BE2C (cell line): Measurements from ENCODE around the gene B4GALT2.

Source experiments
- DNase-seq: peaks from one replicate; pipeline ENCODE4 v3.0.0-alpha.2; 2020
- H3K27me3 ChIP-seq: fragments of 250-450 bp; sonication (Bioruptor Pico); 2 replicates; pipeline ENCODE4 v1.5.1; 2020; ENCODE audit warnings: mild to moderate bottlenecking
- H3K36me3 ChIP-seq: fragments of 250-450 bp; sonication (Bioruptor Pico); 2 replicates; pipeline ENCODE4 v1.5.1; 2020; ENCODE audit warnings: mild to moderate bottlenecking
- H3K4me1 ChIP-seq: fragments of 250-450 bp; sonication (Bioruptor Pico); 2 replicates; pipeline ENCODE4 v1.5.1; 2020
- H3K4me3 ChIP-seq: 2 replicates; pipeline ENCODE4 v1.5.1; 2011; ENCODE audit warnings: low read depth, low read length
- H3K9me3 ChIP-seq: fragments of 250-450 bp; sonication (Bioruptor Pico); 2 replicates; pipeline ENCODE4 v1.5.1; 2020
- CTCF ChIP-seq: IDR thresholded peaks from 2 replicates; pipeline ENCODE4 v1.5.1; 2012; ENCODE audit warnings: mild to moderate bottlenecking, low read depth, low read length

B4GALT2 gene

GRCh38 chr1:44036409-44037139 lies 57.6 kb downstream of the B4GALT2 start:
- H3K4me1 ChIP-seq: peaks cover 8% of the 10 kb centered on the region
- H3K27me3 ChIP-seq: no peaks in the 10 kb centered on the region
- peak; percentile 64 for DNase-seq
- no peak overlapping the region for H3K4me3 ChIP-seq
- H3K36me3 ChIP-seq: no peaks in the 10 kb centered on the region
- H3K9me3 ChIP-seq: no peaks in the 10 kb centered on the region
- peak; percentile 78 for TF ChIP-seq CTCF

- DNase-seq: no peak
- H3K27me3 ChIP-seq: no peaks in the 10 kb centered on the region
- TF ChIP-seq CTCF: no peak
- H3K4me3 ChIP-seq: no peak overlapping the region
- H3K9me3 ChIP-seq: no peaks in the 10 kb centered on the region
- H3K4me1 ChIP-seq: peaks cover 8% of the 10 kb centered on the region
- no peaks in the 10 kb centered on the region for H3K36me3 ChIP-seq
Measured at GRCh38 chr1:44037154-44037553, 58.1 kb downstream of the B4GALT2 start.

- H3K9me3 ChIP-seq: no peaks in the 10 kb centered on the region
- peaks cover 8% of the 10 kb centered on the region for H3K4me1 ChIP-seq
- no peak for TF ChIP-seq CTCF
- DNase-seq: no peak
- no peaks in the 10 kb centered on the region for H3K36me3 ChIP-seq
- H3K4me3 ChIP-seq: no peak overlapping the region
- no peaks in the 10 kb centered on the region for H3K27me3 ChIP-seq
Measured at GRCh38 chr1:44038876-44039657, 60.1 kb downstream of the B4GALT2 start.

- no peaks in the 10 kb centered on the region for H3K36me3 ChIP-seq
- no peaks in the 10 kb centered on the region for H3K27me3 ChIP-seq
- no peaks in the 10 kb centered on the region for H3K9me3 ChIP-seq
- peaks cover 8% of the 10 kb centered on the region for H3K4me1 ChIP-seq
- TF ChIP-seq CTCF: no peak
- DNase-seq: no peak
- no peak overlapping the region for H3K4me3 ChIP-seq
Measured at GRCh38 chr1:44040418-44040817, 61.4 kb downstream of the B4GALT2 start.
